ENCODE data around the gene FRMD1. TPM values are rescaled to one million over a fixed set of nuclear protein-coding genes. Genes with fewer than 3 reads are reported as not detected.

The FRMD1 gene
- total and polyA plus RNA-seq, 2 donors (not counting 3 experiments of a cell fraction or from before 2014, with no cell fraction given), result not detected

DNA sequence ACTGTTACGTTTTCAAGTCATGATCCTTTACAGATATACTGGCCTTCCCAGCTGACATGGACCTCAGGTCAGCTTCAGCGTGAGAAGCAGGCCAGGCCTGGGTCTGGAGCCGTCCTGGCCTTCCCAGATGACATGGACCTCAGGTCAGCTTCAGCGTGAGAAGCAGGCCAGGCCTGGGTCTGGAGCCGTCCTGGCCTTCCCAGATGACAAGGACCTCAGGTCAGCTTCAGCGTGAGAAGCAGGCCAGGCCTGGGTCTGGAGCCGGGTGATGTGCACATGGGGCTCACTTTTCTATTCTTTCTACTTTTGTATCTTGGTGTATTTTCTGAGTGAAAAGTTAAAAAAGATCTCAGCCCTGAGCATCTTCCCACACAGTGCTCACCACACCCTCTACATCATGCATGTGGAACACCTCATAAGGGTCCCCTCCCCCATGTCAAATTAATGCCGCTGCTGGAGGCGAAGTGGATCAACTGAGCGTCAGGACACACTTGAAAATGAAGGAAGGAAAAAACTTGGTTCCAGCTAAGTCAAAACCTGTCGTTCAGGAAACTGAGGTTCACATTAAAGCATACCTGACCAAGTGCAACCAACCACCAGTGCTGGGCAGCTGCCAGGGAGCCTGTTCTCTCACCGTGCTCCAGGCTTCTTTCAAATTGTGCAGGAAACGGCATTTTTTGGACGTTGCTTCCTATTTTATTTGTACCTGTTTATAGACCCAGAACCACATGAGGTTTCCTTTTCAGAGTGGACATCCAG is 49.4 kb downstream of the FRMD1 start:
- FAIRE-seq, result no peak
- no peaks in the 10 kb centered on the region for H3K79me2 ChIP-seq (ENCODE audit: control insufficient read depth, insufficient read depth, low read length)
- ChIA-PET CTCF (no interaction called here), POLR2A (no interaction called here)
- H3K36me3 ChIP-seq (ENCODE audit: control insufficient read depth in 2 of 2, extremely low read depth in 1 of 2, insufficient read depth in 2 of 2, low read length in 2 of 2), result no peaks in the 10 kb centered on the region
- no peak overlapping the region for H3K4me2 ChIP-seq (ENCODE audit: insufficient read depth, low read length)
- no TSS peak for BruUV-seq (replicated peaks)
- DNase-seq (ENCODE audit: low read depth, low spot score), result no peak
- no peak overlapping the region for H3K9ac ChIP-seq (replicated peaks; ENCODE audit: extremely low read depth, insufficient read depth, low read length)
- no peaks in the 10 kb centered on the region for H4K20me1 ChIP-seq (replicated peaks; ENCODE audit: control insufficient read depth, extremely low read depth, insufficient read depth, low read length)
- no peaks in the 10 kb centered on the region for H3K27me3 ChIP-seq (ENCODE audit: control insufficient read depth in 2 of 2, insufficient read depth in 2 of 2, low read length in 2 of 2)
- TF ChIP-seq, protein P1, sequence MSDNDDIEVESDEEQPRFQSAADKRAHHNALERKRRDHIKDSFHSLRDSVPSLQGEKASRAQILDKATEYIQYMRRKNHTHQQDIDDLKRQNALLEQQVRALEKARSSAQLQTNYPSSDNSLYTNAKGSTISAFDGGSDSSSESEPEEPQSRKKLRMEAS (IDR thresholded peaks at IDR 0.05; ENCODE audit: insufficient read depth, insufficient read length), result no peak
- TF ChIP-seq POLR2A (IDR thresholded peaks at IDR 0.05; ENCODE audit: low read depth, low read length) (no peak), JUN (IDR thresholded peaks at IDR 0.05; ENCODE audit: borderline replicate concordance, insufficient read depth, insufficient read length, low read depth) (no peak), GATA2 (IDR thresholded peaks at IDR 0.05; ENCODE audit: insufficient read depth, insufficient read length, low read depth, low read length) (no peak), POLR2AphosphoS5 (IDR thresholded peaks at IDR 0.05; ENCODE audit: insufficient read depth, low read depth, low read length) (no peak)
- TF ChIP-seq, protein P2, sequence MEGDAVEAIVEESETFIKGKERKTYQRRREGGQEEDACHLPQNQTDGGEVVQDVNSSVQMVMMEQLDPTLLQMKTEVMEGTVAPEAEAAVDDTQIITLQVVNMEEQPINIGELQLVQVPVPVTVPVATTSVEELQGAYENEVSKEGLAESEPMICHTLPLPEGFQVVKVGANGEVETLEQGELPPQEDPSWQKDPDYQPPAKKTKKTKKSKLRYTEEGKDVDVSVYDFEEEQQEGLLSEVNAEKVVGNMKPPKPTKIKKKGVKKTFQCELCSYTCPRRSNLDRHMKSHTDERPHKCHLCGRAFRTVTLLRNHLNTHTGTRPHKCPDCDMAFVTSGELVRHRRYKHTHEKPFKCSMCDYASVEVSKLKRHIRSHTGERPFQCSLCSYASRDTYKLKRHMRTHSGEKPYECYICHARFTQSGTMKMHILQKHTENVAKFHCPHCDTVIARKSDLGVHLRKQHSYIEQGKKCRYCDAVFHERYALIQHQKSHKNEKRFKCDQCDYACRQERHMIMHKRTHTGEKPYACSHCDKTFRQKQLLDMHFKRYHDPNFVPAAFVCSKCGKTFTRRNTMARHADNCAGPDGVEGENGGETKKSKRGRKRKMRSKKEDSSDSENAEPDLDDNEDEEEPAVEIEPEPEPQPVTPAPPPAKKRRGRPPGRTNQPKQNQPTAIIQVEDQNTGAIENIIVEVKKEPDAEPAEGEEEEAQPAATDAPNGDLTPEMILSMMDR (IDR thresholded peaks at IDR 0.05; ENCODE audit: extremely low read depth in 1 of 2, insufficient read depth in 1 of 2, low read depth in 1 of 2, low read length in 2 of 2), result no peak
- no peak overlapping the region for H2AFZ ChIP-seq (ENCODE audit: low read depth, low read length)
- H3K4me1 ChIP-seq (ENCODE audit: control insufficient read depth, extremely low read depth, insufficient read depth, low read length), result peaks cover 14% of the 10 kb centered on the region
- H3K4me3 ChIP-seq (replicated peaks in 1 of 3; ENCODE audit: insufficient read depth in 1 of 3, low read depth in 1 of 3, low read length in 3 of 3), result no peak overlapping the region
- H3K9me1 ChIP-seq (replicated peaks; ENCODE audit: control insufficient read depth, extremely low read depth, insufficient read depth, low read length), result no peaks in the 10 kb centered on the region
- H3K9me3 ChIP-seq (replicated peaks; ENCODE audit: control insufficient read depth, insufficient read depth, low read length), result no peaks in the 10 kb centered on the region
- intact Hi-C loops (cut with micrococcal nuclease) (loop anchor here (10.0 kb wide), 1 partner anchor 205 kb away; the partner anchor contains the start of gene AFDN), dilution Hi-C loops (cut with MboI; ENCODE audit: extremely low pct_ligation_motif_present, low sequenced_read_pairs) (no loop called here)
- H3K27ac ChIP-seq (ENCODE audit: insufficient read depth, low read depth, low read length), result no peak overlapping the region
